Thymus (tissue), 11 donors: ENCODE measurements around the gene TMEM119. TPM values are rescaled to one million over a fixed set of nuclear protein-coding genes. Genes with fewer than 3 reads are reported as not detected.
"Not testable (repeated sequence)": the region's sequence is repeated elsewhere in the genome, so short reads cannot be mapped to it uniquely, and the experiment has no call there.

Experiments used
- DNase-seq, 9 donors: peaks; one replicate each; pipeline ENCODE4 v3.0.0-alpha.2; 2013; ENCODE audit warnings: low spot score in 9 of 9, low read depth in 6 of 9, missing footprints in 1 of 9
- H3K27ac ChIP-seq, 2 donors: one replicate each; pipeline ENCODE4 v1.5.1; 2013; ENCODE audit warnings: control low read depth in 1 of 2, low read depth in 1 of 2, low read length in 1 of 2, mild to moderate bottlenecking in 1 of 2, moderate library complexity in 1 of 2
- H3K27me3 ChIP-seq, 2 donors: one replicate each; pipeline ENCODE4 v1.5.1; 2013; ENCODE audit warnings: low read length in 1 of 2; ENCODE audit not compliant: control insufficient read depth in 2 of 2, insufficient read depth in 1 of 2
- H3K36me3 ChIP-seq, 2 donors: one replicate each; pipeline ENCODE4 v1.5.1; 2013; ENCODE audit warnings: low read length in 1 of 2, mild to moderate bottlenecking in 1 of 2, moderate library complexity in 1 of 2; ENCODE audit not compliant: control insufficient read depth in 2 of 2, insufficient read depth in 2 of 2
- H3K4me1 ChIP-seq, 2 donors: one replicate each; pipeline ENCODE4 v1.5.1; 2013; ENCODE audit warnings: low read length in 2 of 2; ENCODE audit not compliant: control insufficient read depth in 2 of 2, insufficient read depth in 2 of 2
- H3K4me3 ChIP-seq, 2 donors: one replicate each; pipeline ENCODE4 v1.5.1; 2013; ENCODE audit warnings: low read length in 2 of 2, control low read depth in 1 of 2, mild to moderate bottlenecking in 1 of 2
- H3K9me3 ChIP-seq, 2 donors: one replicate each; pipeline ENCODE4 v1.5.1; 2013; ENCODE audit warnings: low read length in 1 of 2, mild to moderate bottlenecking in 1 of 2; ENCODE audit not compliant: control insufficient read depth in 2 of 2, insufficient read depth in 1 of 2
- WGBS: extraction: QIAGEN DNeasy Blood & Tissue Kit; methylation state at CpG from one replicate; pipeline ENCODE4 v1.1.7; 2013; 5-methylcytosine and 5-hydroxymethylcytosine counted together
- polyA plus RNA-seq: library from polyadenylated mRNA; stranded (reverse); fragments of 200-250 nt; gene quantifications from one replicate; pipeline ENCODE4 v1.2.3, GENCODE V29; 2013
- total RNA-seq: library from RNA; stranded (reverse); fragments of 120-200 nt; gene quantifications from one replicate; pipeline ENCODE4 v1.2.4, GENCODE V29; 2013
- donor health status: healthy.

The TMEM119 gene
- total and polyA plus RNA-seq, 2 donors, result 4.0 to 5.3 TPM

- H3K4me3 ChIP-seq, result peak overlapping the region; percentile 57 to 84
Observed at GRCh38 chr12:108561852-108562347, 36.0 kb downstream of the TMEM119 start.

DNA sequence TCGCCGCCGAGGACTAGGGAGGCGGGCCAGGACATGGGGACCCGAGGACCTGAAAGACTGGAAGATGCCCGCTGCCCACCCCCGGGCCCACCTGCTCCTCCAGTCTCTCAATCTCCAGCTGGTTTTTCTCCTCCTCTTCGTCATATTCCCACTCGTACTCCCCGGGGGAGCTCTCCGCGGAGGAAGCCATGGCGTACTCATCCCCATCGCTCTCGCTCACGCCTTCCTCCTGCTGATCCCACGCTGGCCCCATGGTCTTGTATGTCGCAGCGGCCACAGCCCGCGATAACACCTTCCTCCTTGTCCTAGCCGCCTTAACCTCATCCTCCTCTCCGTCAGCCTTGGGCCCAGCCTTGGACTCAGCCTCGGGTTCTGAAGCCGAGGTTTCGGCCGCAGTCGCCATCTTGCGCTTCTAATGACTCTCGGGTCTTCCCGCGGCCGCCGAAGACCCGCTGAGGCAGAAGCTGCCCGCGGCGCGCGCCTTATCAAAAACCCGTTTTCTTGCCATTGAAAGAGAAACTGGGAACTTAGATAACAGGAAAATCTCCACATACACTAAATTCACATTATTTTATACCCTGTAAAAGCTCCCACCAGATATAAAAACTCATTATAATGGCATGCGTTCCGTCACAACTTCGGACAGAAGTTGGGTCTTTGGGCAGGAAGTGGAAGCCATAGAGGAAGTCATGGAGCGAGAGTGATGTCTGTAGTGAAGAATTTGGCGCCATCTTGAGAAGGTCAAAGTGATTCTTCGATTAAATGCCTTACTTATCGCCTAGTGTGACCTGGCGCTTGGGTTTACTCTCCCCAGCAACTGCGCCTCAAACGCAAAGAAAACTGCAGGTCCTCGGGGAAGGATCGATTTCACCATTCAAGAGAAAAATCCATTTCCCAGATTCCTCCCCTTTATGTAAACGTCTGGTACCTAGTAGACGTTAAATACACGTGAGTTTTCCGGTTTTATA, 36.8 kb downstream of the TMEM119 start, which contains the start of gene SART3:
Gene SART3 (minus strand): TSS at position 422 of the 968 bp plus-strand sequence. CDS start 19 bp downstream, at position 403.
- Histone ChIP-seq H3K27ac (peak within 1 kb of the TSS; percentile 57 to 82), H3K27me3 (no peaks in the 10 kb centered on the region), H3K4me1 (peaks cover 26 to 44% of the 10 kb centered on the region in 2 donors), H3K36me3 (peaks cover 26 to 42% of the 10 kb centered on the region in 2 donors), H3K4me3 (peak within 1 kb of the TSS; percentile 57 to 84), H3K9me3 (no peaks in the 10 kb centered on the region)
- WGBS, result under 1% methylated on average over 57 of the region's 57 CpGs
- DNase-seq, result peak; percentile 78 to 96 (median 88)

More at GRCh38 chr12:108561852-108562347, 36.0 kb downstream of the TMEM119 start:
- peak overlapping the region; percentile 57 to 82 for H3K27ac ChIP-seq
- DNase-seq, result no peak
- no peaks in the 10 kb centered on the region for H3K27me3 ChIP-seq
- H3K36me3 ChIP-seq, result peaks cover 29 to 44% of the 10 kb centered on the region in 2 donors
- H3K4me1 ChIP-seq, result peaks cover 35 to 52% of the 10 kb centered on the region in 2 donors
- under 1% methylated on average over 20 of the region's 20 CpGs for WGBS
- no peaks in the 10 kb centered on the region for H3K9me3 ChIP-seq

DNA sequence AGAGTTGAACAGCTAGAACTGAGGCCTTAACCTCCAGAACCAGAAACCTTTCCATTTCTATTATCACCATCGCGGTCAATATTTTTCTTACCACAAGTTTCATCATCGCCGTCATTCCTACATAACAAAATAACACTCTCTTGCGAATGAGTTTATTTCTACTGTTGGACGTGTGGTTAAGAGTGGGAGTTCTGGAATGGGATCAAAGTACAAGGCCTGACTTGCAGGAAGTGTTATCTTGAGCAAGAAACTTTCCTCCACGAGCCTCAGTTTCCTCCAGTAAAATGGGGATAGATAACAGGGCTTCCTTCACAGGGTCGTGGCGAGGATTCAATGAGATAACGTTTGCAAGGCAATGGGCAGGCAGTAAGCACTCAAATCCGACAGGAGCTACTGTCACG, 37.6 kb downstream of the TMEM119 start:
- DNase-seq, result no peak
- H3K9me3 ChIP-seq, result no peaks in the 10 kb centered on the region
- 1% methylated on average over 12 of the region's 12 CpGs for WGBS
- peak overlapping the region in 1 of 2 donors; percentile 82 for H3K27ac ChIP-seq
- peaks cover 25 to 41% of the 10 kb centered on the region in 2 donors for H3K36me3 ChIP-seq
- peak overlapping the region; percentile 57 to 84 for H3K4me3 ChIP-seq
- H3K4me1 ChIP-seq, result peaks cover 23 to 39% of the 10 kb centered on the region in 2 donors
- H3K27me3 ChIP-seq, result no peaks in the 10 kb centered on the region

DNA sequence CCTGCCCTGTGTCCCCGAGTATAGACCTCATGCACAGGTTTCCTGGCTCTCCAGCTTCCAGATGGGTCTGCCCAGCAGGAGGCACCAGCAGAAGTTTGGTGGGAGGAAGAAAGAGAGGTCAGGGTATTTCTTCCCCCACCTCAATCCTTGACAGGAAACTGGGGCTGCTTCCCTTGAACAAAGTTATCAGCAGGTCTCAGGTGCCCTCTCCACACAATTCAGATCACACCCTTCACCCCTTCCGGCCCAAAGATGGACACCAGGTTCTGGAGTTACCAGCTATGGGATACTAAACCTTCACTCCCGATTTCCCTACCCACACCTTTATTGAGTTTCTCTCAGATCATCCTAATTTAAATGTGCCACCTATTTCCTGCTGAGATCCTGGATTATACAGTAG, 38.1 kb downstream of the TMEM119 start:
- H3K27ac ChIP-seq, result no peak overlapping the region
- peaks cover 23 to 35% of the 10 kb centered on the region in 2 donors for H3K36me3 ChIP-seq
- H3K9me3 ChIP-seq, result no peaks in the 10 kb centered on the region
- WGBS, result 74% methylated on average over 3 of the region's 3 CpGs
- peaks cover 18 to 34% of the 10 kb centered on the region in 2 donors for H3K4me1 ChIP-seq
- DNase-seq, result no peak
- H3K4me3 ChIP-seq, result peak overlapping the region; percentile 57 to 84
- H3K27me3 ChIP-seq, result no peaks in the 10 kb centered on the region

DNA sequence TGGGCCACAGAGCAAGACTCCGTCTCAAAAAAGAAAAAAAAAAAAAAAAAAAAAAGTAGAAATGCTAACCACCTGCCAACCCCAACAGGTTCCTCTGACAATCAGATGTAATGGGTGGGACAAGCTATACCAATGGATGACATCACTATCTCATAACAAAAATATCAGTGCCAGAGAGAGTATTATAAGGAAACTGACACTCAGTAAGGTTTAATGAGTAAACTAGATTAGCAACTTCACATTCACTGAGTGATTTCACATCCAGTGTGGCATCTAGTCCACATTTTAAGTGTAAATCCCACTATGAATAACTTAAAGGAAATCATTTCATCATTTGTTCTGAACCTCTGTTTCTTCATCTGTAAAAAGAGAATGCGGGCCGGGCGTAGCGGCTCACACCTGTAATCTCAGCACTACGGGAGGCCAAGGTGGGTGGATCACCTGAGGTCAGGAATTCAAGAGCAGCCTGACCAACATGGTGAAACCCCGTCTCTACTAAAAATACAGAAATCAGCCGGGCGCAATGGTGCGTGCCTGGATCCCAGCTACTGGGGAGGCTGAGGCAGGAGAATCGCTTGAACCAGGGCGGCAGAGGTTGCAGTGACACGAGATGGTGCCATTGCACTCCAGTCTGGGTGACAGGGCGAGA, 38.8 kb downstream of the TMEM119 start:
- 95% methylated on average over 14 of the region's 14 CpGs for WGBS
- Histone ChIP-seq H3K36me3 (peaks cover 17 to 30% of the 10 kb centered on the region in 2 donors), H3K27me3 (no peaks in the 10 kb centered on the region), H3K4me1 (peaks cover 18 to 30% of the 10 kb centered on the region in 2 donors), H3K27ac (no peak overlapping the region), H3K4me3 (no peak overlapping the region), H3K9me3 (no peaks in the 10 kb centered on the region)
- DNase-seq, result no peak

DNA sequence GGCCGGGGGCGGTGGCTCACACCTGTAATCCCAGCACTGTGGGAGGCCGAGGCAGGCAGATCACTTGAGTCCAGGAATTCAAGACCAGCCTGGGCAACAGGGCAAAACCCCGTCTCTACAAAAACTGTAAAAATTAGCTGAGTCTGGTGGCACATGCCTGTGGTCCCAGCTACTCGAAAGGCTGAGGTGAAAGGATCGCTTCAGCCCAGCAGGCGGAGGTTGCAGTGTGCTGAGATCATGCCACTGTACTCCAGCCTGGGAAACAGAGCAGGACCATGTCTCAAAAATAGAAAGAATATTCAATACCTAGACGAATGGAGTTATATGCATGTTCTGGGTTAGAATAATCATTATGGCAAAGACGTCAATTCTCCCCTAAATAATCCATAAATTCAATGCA, 42.5 kb downstream of the TMEM119 start:
- H3K36me3 ChIP-seq, result peaks cover 17 to 27% of the 10 kb centered on the region in 2 donors
- not testable (repeated sequence) for H3K9me3 ChIP-seq, H3K27ac ChIP-seq, H3K4me3 ChIP-seq, DNase-seq, H3K27me3 ChIP-seq
- H3K4me1 ChIP-seq, result peaks cover 12 to 18% of the 10 kb centered on the region in 2 donors
- 97% methylated on average over 9 of the region's 9 CpGs for WGBS

DNA sequence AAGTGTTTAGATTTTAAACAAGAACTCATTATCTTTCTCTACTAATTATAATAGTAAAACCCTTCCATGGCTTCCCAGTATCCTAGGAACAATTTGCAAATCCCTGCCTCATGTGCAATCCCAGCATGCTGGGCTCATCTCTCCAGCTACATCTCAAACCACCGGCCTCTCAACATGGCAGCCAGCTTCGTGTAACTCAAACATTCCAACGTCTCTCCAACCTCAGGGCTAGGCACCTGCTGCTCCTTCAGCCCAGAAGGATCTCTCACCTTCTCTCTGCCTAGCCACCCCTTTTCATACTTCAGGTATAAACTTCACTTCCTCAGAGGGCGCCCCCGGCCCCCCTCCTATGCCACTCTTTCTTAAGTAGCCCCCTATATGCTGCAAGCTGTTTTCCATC, 44.1 kb downstream of the TMEM119 start:
- no peaks in the 10 kb centered on the region for H3K27me3 ChIP-seq
- no peak for DNase-seq
- H3K27ac ChIP-seq, result no peak overlapping the region
- H3K4me3 ChIP-seq, result no peak overlapping the region
- peaks cover 4 to 5% of the 10 kb centered on the region in 2 donors for H3K4me1 ChIP-seq
- no peaks in the 10 kb centered on the region for H3K9me3 ChIP-seq
- WGBS, result 99% methylated on average over 5 of the region's 5 CpGs
- peaks cover 20 to 30% of the 10 kb centered on the region in 2 donors for H3K36me3 ChIP-seq

- Histone ChIP-seq H3K9me3 (no peaks in the 10 kb centered on the region), H3K4me1 (no peaks in the 10 kb centered on the region)
- WGBS, result 62% methylated on average over 5 of the region's 5 CpGs
Observed at GRCh38 chr12:108551535-108551934, 46.3 kb downstream of the TMEM119 start.

More at GRCh38 chr12:108551535-108551934, 46.3 kb downstream of the TMEM119 start:
- peaks cover 23 to 32% of the 10 kb centered on the region in 2 donors for H3K36me3 ChIP-seq
- no peak overlapping the region for H3K27ac ChIP-seq
- H3K4me3 ChIP-seq, result no peak overlapping the region
- H3K27me3 ChIP-seq, result no peaks in the 10 kb centered on the region
- DNase-seq, result no peak
